ENCODE results near the gene NTMT1. TPM values are rescaled to one million over a fixed set of nuclear protein-coding genes. Genes with fewer than 3 reads are reported as not detected.

Gene NTMT1
- total and polyA plus RNA-seq, 9 of the 15 experiments (the other 6 are each of a cell fraction or from before 2014, with no cell fraction given): 42.1 to 116 (median 74.7) TPM

DNA sequence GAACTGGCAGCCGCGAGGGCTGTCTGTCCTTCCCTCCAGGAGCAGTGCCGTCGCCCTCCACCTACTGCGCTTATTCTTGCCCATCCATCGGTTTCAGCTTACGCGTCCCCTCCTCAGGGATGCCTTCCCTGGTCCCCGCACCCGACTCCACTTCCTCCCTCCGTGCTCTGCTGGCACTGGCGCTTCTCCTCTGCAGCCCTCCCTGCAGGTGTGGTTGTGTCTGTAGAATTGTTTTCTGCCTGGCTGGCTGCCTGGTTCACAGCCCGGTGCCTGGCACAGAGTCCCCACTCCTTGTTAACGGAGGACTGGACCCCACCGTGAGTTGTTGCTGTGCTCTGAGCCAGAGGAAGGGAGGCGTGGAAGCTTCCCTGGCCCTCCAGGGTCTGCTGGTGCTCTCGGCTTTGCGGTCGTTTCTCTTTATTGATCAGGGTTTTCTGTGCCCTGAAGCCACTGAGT is 5.7 kb downstream of the NTMT1 start:
- CTCF ChIA-PET (ENCODE audit: low intra/inter-chr PET ratio): no interaction called here
- Histone ChIP-seq H3K79me2 (ENCODE audit: control insufficient read depth, insufficient read depth, low read length) (peaks cover 66% of the 10 kb centered on the region), H3K27me3 (ENCODE audit: control insufficient read depth in 2 of 2, insufficient read depth in 2 of 2, low read length in 2 of 2) (no peaks in the 10 kb centered on the region), H4K20me1 (replicated peaks; ENCODE audit: control insufficient read depth, insufficient read depth, low read length) (peaks cover 61% of the 10 kb centered on the region), H3K36me3 (ENCODE audit: control insufficient read depth, insufficient read depth, low read length) (peaks cover 89% of the 10 kb centered on the region), H3K9ac (ENCODE audit: insufficient read depth in 1 of 2, low read depth in 2 of 2, low read length in 2 of 2) (peak overlapping the region in 1 of 2 experiments; percentile 68; a peak in 1 of 4 replicates), H3K4me3 (no peak overlapping the region), H3K4me2 (ENCODE audit: insufficient read depth, low read length) (no peak overlapping the region), H2AFZ (ENCODE audit: low read depth, low read length) (no peak overlapping the region), H3K27ac (ENCODE audit: extremely low read depth, low read depth, low read length) (no peak overlapping the region), H3K9me1 (ENCODE audit: control insufficient read depth, insufficient read depth, low read length) (no peaks in the 10 kb centered on the region), H3K9me3 (replicated peaks; ENCODE audit: control insufficient read depth, insufficient read depth, low read depth, low read length) (no peaks in the 10 kb centered on the region), H3K4me1 (replicated peaks in 1 of 2; ENCODE audit: control insufficient read depth in 2 of 2, insufficient read depth in 2 of 2, low read length in 2 of 2) (peaks cover 24 to 42% of the 10 kb centered on the region in 2 experiments; a peak in 4 of 5 replicates)
- FAIRE-seq: no peak
- BruUV-seq (replicated peaks): no TSS peak
- no peak for DNase-seq (ENCODE audit: extremely low read depth in 1 of 4, low spot score in 3 of 4)
- WGBS (ENCODE audit: insufficient coverage, low coverage, missing lambda C conversion rate): 95% methylated on average over 14 of the region's 19 CpGs
- TF ChIP-seq MCM2 (IDR thresholded peaks at IDR 0.05; ENCODE audit: low read depth): no peak
- TF ChIP-seq RFX1 (IDR thresholded peaks at IDR 0.05): no peak
- no peak for TF ChIP-seq CBX3 (IDR thresholded peaks at IDR 0.05; ENCODE audit: borderline replicate concordance in 1 of 2, low read length in 2 of 2)
- TF ChIP-seq RBM25 (IDR thresholded peaks at IDR 0.05; ENCODE audit: low read depth, low read length, severe bottlenecking): no peak
- TF ChIP-seq SMARCC2 (IDR thresholded peaks at IDR 0.05; ENCODE audit: low read depth): no peak
- no peak for TF ChIP-seq RCOR1 (IDR thresholded peaks at IDR 0.05; ENCODE audit: borderline replicate concordance in 1 of 2, low read depth in 2 of 2, low read length in 2 of 2)
- TF ChIP-seq ATF1 (CRISPR knock-in tag; IDR thresholded peaks at IDR 0.05): no peak
- TF ChIP-seq ATF1 (tag; IDR thresholded peaks at IDR 0.05): no peak
- no peak for TF ChIP-seq ZNF143 (CRISPR knock-in tag; IDR thresholded peaks at IDR 0.05)
- in situ Hi-C loops (cut with MboI): no loop called here
- POLR2A ChIA-PET: interaction anchor here (2.1 kb wide), 1 partner anchor 8 kb away, joined by 15 read pairs; no protein-coding TSS in a partner anchor
- no peak for ATAC-seq
- intact Hi-C loops (cut with micrococcal nuclease): no loop called here

Data from K562 (cell line).